Measurements from ENCODE around the gene PCDH9. TPM values are rescaled to one million over a fixed set of nuclear protein-coding genes. Genes with fewer than 3 reads are reported as not detected.

The PCDH9 gene, protein sequence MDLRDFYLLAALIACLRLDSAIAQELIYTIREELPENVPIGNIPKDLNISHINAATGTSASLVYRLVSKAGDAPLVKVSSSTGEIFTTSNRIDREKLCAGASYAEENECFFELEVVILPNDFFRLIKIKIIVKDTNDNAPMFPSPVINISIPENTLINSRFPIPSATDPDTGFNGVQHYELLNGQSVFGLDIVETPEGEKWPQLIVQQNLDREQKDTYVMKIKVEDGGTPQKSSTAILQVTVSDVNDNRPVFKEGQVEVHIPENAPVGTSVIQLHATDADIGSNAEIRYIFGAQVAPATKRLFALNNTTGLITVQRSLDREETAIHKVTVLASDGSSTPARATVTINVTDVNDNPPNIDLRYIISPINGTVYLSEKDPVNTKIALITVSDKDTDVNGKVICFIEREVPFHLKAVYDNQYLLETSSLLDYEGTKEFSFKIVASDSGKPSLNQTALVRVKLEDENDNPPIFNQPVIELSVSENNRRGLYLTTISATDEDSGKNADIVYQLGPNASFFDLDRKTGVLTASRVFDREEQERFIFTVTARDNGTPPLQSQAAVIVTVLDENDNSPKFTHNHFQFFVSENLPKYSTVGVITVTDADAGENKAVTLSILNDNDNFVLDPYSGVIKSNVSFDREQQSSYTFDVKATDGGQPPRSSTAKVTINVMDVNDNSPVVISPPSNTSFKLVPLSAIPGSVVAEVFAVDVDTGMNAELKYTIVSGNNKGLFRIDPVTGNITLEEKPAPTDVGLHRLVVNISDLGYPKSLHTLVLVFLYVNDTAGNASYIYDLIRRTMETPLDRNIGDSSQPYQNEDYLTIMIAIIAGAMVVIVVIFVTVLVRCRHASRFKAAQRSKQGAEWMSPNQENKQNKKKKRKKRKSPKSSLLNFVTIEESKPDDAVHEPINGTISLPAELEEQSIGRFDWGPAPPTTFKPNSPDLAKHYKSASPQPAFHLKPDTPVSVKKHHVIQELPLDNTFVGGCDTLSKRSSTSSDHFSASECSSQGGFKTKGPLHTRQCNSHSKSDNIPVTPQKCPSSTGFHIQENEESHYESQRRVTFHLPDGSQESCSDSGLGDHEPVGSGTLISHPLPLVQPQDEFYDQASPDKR (N-terminal part only)
- total RNA-seq, result 3.8 and 26.2 TPM in 2 replicates

DNA sequence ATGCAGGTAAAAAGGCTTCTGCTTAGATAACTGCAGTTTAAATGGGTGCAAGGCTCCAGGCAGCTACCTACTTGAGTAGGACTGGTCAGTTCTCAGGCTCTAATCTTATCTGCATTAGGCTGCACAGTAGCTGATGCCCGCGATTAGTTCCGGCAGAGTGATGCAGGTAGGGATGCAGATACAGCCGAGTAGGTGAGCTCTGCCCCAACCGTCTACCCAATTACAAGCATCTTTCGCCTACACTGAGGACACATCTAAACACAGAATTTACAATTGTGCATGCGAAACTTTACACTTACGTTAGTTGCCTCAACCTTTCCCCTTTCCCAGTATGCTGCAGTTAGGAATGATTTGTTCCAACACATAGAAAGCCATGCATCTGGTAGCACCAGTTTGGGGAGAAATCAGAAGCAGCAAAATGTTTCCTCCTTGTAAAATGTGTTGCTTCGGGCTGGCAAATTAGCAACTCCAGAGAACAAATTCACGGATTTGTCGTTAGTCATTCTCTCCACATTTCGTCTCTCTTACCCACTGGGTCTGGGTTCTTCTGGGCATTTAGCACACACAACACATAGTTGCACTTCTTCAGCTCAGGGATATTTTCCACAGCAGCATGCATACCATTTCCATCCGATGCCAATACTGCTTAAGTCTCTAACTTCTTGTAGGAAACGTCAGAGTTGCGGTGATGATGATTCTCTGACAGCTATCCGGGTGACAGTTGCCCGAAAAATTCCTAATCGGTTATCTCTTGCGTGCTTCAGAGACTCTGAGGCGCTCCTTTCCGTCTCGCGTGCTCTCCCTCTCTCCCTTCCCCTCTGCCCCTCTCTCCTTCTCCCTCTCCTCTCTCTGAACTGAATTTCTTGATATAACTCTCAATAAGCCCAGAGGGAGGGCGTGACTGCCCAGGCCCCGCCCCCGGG, at the start of gene PCDH9:
PCDH9 (minus strand) TSS at position 856 of the 923 bp plus-strand sequence. CDS start 1,896 bp downstream, outside the sequence.

All from smooth muscle cell of the pulmonary artery (primary cell).